GM19025 (cell line): ENCODE data around the gene CEL.

Source experiments
- ATAC-seq: cut with Tn5 transposase; IDR thresholded peaks from one replicate; pipeline ENCODE4 v1.9.1; 2021; ENCODE audit warnings: mild to moderate bottlenecking, low read depth, moderate library complexity; ENCODE audit not compliant: unreplicated experiment

The CEL gene

DNA sequence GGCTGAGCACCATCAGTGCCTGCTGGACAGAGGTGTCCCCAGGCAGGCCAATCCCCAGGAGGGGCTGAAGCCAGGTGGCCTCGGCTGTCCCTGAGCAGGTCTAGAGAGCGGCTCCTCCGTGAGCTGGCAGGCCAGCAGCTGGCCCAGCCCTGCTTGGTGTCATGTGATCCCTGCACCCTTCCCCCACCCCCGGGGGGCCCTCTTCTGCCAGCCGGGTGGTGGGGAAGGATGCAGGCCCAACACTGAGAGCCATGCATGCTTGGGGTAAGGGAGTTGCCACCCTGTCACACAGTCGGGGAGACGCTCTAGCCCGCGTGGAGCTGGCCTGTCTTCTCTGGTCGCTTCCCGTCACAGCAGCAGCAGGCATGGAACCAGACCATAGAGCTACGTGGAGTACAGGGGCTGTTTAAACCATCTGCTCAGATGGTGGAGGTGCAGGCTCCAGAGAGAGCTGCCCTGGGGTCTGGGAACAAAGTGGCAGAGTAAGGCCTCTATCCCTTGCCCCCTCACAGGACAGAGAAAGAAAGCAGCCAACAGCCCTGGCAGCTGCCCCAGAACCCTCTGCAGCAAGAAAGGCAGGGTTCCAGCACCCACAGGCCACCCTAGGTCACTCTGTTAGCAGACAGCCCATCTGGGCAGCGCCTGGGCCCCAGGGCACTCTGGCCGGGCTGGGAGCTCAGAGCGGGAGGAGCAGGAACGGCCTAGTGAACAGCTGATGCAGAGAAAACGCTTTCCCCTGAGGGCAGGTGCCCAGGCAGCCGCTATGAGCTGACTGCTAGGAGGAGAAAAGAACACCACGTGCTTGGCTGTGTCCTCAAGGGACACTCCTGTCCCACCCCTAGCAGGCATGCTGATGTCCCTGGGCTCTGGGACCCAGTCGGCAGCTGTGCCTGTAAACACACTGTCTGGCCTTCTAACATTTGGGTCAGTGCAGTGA is 52.4 kb downstream of the CEL start:
- ATAC-seq = no peak

DNA sequence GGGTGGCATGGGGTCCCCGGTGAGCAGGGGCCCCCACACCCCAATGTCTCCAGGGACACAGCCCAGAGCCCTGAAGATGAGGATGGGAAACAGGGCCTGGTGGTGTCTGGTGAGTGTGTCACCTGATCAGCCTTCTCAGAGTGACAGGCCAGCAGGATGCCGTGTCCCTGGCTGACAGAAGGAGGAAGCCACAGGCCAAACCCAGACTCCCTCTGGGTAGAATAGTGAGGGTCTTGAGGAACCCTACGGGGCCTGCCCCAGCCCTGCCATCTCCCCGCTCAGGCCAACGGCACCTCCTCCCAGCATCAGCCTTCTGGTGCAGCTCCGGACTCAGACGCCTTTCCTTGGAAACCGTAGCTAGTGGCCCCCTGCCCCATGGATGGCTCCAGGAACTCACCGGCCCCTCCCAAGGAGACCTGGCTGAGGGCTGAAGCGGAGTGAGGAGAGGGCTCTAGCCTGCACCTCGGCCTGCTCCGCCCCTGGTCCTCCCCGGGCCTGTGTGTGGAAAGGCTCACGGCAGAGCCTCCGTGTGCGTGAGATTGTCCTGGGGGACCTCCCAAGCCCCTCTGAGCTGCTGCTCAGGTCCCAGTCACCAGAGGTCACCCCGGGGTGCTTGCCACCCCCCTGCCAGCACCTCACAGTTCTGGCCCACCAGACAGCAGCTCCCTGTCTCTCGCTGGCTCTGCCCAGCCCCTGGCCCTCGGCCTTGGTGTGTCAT is 53.3 kb downstream of the CEL start:
- no peak for ATAC-seq

DNA sequence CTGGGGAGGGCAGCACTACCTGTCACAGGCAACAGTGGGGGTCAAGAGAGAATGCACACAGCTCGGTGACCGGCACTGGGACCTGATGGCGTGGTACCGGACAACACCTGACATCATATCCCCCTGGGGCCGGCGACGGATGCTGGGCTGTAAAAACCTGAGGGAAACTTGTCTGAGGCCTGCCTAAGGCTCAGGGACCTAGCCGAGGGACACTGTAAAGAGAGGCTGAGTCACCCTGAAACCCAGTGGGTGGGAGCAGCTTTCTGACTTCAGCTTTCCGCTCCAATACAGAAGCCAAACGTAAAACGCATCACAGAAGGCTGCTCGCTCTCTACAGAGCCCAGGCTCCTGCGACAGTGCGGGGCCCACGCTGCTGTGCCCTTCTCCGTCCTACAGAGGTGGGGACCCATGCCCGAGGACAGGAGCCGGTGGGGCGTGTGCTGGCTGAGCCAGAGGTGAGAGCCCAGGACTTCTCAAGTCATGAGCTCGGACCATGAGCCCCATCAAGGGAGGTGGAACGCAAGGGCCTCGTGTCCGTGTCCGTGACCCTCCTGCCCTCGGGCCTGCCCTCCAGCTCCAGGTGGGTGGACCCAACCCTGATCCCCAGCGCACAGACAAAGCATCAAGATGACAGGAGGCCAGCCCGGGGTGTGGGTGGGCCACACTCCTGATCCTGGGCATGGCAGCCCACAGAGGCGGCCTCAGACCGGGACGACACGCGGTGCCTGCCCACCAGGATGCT is 54.0 kb downstream of the CEL start:
- peak; percentile 81 for ATAC-seq

DNA sequence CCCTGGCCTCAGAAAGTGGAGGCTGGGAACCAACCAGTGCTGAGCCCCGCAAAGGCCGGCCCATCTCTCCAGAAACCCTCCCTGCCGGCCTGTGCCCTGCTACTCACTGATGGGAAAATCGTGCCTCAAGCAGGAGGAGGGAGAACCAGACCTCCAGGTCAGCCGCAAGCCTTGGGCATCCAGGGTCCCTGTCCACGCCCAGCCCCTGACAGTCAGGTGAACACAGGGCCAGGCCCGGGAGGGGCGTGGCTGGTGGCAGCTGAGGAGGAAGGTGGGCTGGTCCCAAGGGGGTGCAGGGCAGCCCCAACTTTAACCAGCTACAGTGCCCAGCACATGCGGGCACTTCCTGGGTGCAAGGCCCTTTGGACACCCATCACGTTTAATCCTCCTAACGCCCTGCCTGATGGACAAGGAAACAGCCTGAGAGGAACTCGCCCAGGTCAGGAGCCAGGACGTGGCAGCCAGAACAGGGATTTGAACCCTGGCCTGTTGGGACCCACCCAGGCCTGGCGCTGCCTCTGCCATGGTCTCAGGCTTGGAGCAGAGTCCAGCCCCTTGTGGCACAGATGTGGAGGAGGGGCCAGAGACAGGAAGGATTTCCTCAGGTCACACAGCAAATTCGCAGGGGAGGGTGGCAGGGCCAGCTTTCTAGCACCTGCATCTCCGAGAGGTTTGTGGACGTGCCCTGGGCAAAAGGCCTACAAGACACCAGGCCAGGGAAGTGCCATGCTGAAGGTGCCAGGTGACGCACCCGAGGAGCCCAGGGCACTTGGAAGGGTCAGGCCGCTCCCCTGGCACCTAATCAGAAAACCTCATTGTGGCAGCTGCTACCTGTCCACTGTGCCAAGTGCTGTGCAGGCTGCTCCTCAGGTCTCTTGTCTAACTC is 54.8 kb downstream of the CEL start:
- no peak for ATAC-seq

GRCh38 chr9:133117271-133118178 is 55.7 kb downstream of the CEL start:
- no peak for ATAC-seq

DNA sequence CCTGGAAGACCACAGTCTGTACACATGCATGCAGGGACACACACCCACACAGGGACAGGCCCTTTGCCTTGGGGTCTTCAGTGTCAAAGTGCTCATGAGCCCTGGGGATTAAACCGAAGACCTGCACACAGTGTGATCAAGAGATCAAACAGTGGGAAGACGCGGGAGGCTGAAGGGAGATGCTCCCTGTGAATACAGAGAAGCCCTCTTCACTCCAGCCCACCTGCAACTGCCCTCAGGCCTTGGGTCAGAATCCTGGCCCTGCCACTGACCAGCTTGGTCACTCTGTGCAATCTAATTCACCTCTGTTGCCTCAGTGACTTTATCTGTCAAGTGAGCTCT is 56.4 kb downstream of the CEL start:
- no peak for ATAC-seq

GRCh38 chr9:133118568-133118967 is 56.8 kb downstream of the CEL start:
- ATAC-seq = no peak

- ATAC-seq = no peak
Measured at GRCh38 chr9:133119103-133119845, 57.5 kb downstream of the CEL start.

DNA sequence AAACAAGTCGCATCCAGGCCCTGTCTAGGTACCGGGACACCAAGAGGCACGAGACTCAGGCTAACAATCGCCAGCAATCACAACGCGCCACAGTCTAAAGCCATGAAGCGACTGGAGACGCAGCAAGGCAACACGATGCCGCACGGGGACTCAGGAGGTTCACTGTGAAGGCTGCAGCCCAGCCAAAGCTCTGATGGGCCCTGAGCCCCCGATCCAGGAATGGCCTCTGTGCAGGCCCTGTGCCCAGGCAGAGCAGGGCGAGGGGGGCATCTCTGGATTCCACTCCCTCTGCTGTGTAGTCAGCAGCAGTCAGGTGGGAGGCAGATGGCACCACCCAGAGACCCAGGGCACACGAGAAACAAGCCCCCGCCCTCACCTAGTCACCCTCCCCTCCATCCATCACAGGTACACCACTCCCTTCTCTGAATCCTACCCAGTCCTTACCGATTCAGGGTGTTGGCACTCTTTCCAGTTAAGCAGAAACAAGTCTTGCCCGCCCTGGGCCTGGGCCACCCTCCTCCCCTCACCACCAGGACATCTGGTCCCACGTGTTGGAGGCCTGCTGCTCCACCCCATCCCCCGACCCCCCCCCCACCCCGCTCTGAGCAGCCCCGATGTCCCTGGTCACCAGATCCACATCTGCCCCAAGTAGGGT is 58.2 kb downstream of the CEL start:
- no peak for ATAC-seq

DNA sequence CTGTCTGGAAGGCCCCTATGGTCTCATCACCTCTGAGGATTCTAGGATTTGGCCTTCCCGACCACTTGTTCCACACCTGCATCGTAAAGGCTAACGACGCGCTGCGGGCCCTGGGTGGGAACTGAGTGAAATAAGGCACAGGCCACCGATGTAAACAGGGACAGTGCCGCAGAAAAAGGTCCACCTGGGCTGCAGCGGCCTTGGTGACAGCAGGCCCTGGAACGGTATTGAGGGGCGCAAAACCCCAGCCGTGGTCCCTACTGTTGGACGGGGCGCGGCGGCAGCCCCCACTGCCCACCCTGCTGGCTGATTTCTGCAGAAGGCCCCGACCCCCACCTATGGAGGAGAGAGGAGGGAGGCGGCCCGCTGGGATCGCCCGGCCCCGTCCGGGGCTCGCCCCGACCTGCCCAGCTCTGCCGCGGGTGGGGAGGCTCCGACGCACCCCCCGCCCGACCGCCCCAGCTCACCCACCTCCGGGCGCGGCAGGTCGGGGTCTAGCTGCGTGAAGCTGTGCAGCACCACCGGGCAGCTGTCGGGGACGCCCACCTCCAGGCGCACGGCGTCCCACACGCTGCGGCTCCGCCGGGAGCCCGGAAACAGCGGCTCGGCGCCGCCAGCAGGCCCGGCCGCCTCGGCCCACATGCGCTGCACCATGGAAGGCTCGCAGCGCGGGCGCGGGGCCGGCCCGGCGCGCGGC is 58.9 kb downstream of the CEL start:
- no peak for ATAC-seq
